ENCODE results near the gene CEP44.

The CEP44 gene

GRCh38 chr4:174324236-174324635 lies 40.5 kb downstream of the CEP44 start:
- no peaks in the 10 kb centered on the region for H3K27me3 ChIP-seq (ENCODE audit: insufficient read depth, poor library complexity, severe bottlenecking)
- H3K9me3 ChIP-seq (ENCODE audit: severe bottlenecking) = no peaks in the 10 kb centered on the region
- TF ChIP-seq CTCF (IDR thresholded peaks at IDR 0.05; ENCODE audit: poor library complexity, severe bottlenecking) = no peak
- ATAC-seq (ENCODE audit: low read depth) (no peak), DNase-seq (ENCODE audit: low spot score) (no peak)
- no peak overlapping the region for H3K27ac ChIP-seq (ENCODE audit: poor library complexity, severe bottlenecking)
- H3K4me1 ChIP-seq (ENCODE audit: insufficient read depth, poor library complexity, severe bottlenecking) = no peaks in the 10 kb centered on the region
- no peak overlapping the region for H3K4me3 ChIP-seq (ENCODE audit: severe bottlenecking)
- peaks cover 9% of the 10 kb centered on the region for H3K36me3 ChIP-seq (ENCODE audit: low read depth)

DNA sequence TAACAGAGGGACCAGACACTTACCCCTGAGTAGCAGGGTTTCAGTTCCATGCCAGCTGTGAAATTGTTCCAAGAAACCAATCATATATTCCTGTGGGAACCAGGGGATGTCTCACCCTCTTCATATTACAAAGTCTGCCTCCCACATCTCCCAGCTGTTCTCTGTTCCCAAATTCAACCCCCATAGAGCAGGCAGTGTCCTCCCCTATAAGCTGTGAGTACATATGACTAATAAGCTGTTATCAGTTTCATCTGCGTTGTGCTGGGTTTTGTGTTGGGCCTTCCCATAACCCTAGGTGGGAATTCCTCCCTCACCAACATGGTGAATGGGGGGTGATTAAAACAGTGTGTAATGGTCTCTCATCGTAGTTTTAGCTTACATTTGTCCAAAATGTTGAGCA lies 41.0 kb downstream of the CEP44 start:
- Histone ChIP-seq H3K4me1 (ENCODE audit: insufficient read depth, poor library complexity, severe bottlenecking) (no peaks in the 10 kb centered on the region), H3K4me3 (ENCODE audit: severe bottlenecking) (no peak overlapping the region), H3K9me3 (ENCODE audit: severe bottlenecking) (no peaks in the 10 kb centered on the region), H3K27ac (ENCODE audit: poor library complexity, severe bottlenecking) (no peak overlapping the region), H3K27me3 (ENCODE audit: insufficient read depth, poor library complexity, severe bottlenecking) (no peaks in the 10 kb centered on the region), H3K36me3 (ENCODE audit: low read depth) (peaks cover 4% of the 10 kb centered on the region)
- TF ChIP-seq CTCF (IDR thresholded peaks at IDR 0.05; ENCODE audit: poor library complexity, severe bottlenecking) = no peak
- DNase-seq (ENCODE audit: low spot score) = no peak
- no peak for ATAC-seq (ENCODE audit: low read depth)

GRCh38 chr4:174332741-174333493 lies 49.2 kb downstream of the CEP44 start:
- Histone ChIP-seq H3K27me3 (ENCODE audit: insufficient read depth, poor library complexity, severe bottlenecking) (no peaks in the 10 kb centered on the region), H3K9me3 (ENCODE audit: severe bottlenecking) (no peaks in the 10 kb centered on the region), H3K4me1 (ENCODE audit: insufficient read depth, poor library complexity, severe bottlenecking) (peaks cover 30% of the 10 kb centered on the region), H3K27ac (ENCODE audit: poor library complexity, severe bottlenecking) (peak overlapping the region; percentile 43), H3K36me3 (ENCODE audit: low read depth) (no peaks in the 10 kb centered on the region), H3K4me3 (ENCODE audit: severe bottlenecking) (no peak overlapping the region)
- no peak for TF ChIP-seq CTCF (IDR thresholded peaks at IDR 0.05; ENCODE audit: poor library complexity, severe bottlenecking)
- ATAC-seq (ENCODE audit: low read depth) = peak; percentile 57
- no peak for DNase-seq (ENCODE audit: low spot score)

DNA sequence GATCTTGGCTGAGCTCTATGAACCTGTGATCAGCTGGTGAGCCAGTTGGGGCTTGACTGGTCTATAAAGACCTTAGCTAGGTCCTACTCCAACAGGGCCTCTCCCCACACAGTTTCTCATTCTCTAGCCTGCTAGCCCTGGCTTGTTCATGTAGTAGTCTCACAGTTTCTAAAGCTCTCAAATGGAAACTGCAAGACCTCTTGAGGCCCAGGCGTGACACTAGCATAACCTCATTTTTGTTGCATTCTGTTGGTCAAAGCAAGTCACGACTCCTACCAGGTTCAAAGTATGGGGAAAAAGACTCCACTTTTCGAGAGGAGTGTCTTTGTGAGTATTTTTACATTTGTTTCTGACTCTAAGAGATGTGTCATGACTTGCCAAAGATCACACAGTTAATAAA lies 50.9 kb downstream of the CEP44 start:
- DNase-seq (ENCODE audit: low spot score) (no peak), ATAC-seq (ENCODE audit: low read depth) (peak; percentile 48)
- no peak for TF ChIP-seq CTCF (IDR thresholded peaks at IDR 0.05; ENCODE audit: poor library complexity, severe bottlenecking)
- H3K4me3 ChIP-seq (ENCODE audit: severe bottlenecking) = no peak overlapping the region
- peaks cover 30% of the 10 kb centered on the region for H3K4me1 ChIP-seq (ENCODE audit: insufficient read depth, poor library complexity, severe bottlenecking)
- H3K9me3 ChIP-seq (ENCODE audit: severe bottlenecking) = no peaks in the 10 kb centered on the region
- no peaks in the 10 kb centered on the region for H3K27me3 ChIP-seq (ENCODE audit: insufficient read depth, poor library complexity, severe bottlenecking)
- peak overlapping the region; percentile 43 for H3K27ac ChIP-seq (ENCODE audit: poor library complexity, severe bottlenecking)
- no peaks in the 10 kb centered on the region for H3K36me3 ChIP-seq (ENCODE audit: low read depth)

DNA sequence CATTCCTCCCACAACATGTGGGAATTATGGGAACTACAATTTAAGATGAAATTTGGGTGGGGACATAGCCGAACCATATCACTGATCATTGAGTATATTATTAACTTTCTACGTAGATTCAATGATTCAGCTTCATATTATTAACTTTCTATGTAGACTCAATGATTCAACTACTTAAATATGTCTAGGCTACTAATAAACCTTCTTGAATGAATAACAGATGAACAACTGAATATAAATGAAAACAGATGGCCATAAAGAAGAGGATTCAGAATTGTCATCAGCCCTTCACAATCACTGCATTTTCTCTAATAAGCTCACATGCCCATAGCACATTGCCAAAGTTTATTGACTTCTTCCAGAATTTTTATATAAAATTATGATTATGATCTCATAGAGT lies 57.0 kb downstream of the CEP44 start:
- no peaks in the 10 kb centered on the region for H3K9me3 ChIP-seq (ENCODE audit: severe bottlenecking)
- no peaks in the 10 kb centered on the region for H3K36me3 ChIP-seq (ENCODE audit: low read depth)
- ATAC-seq (ENCODE audit: low read depth) (no peak), DNase-seq (ENCODE audit: low spot score) (no peak)
- no peak for TF ChIP-seq CTCF (IDR thresholded peaks at IDR 0.05; ENCODE audit: poor library complexity, severe bottlenecking)
- H3K4me3 ChIP-seq (ENCODE audit: severe bottlenecking) = no peak overlapping the region
- H3K27ac ChIP-seq (ENCODE audit: poor library complexity, severe bottlenecking) = no peak overlapping the region
- H3K4me1 ChIP-seq (ENCODE audit: insufficient read depth, poor library complexity, severe bottlenecking) = no peaks in the 10 kb centered on the region
- H3K27me3 ChIP-seq (ENCODE audit: insufficient read depth, poor library complexity, severe bottlenecking) = no peaks in the 10 kb centered on the region

Data from RWPE2 (cell line).